BE2C (cell line): ENCODE measurements around the gene SLC37A1.

ENCODE experiments used
- DNase-seq: peaks from one replicate; pipeline ENCODE4 v3.0.0-alpha.2; 2020
- H3K27me3 ChIP-seq: fragments of 250-450 bp; sonication (Bioruptor Pico); 2 replicates; pipeline ENCODE4 v1.5.1; 2020; ENCODE audit warnings: mild to moderate bottlenecking
- H3K36me3 ChIP-seq: fragments of 250-450 bp; sonication (Bioruptor Pico); 2 replicates; pipeline ENCODE4 v1.5.1; 2020; ENCODE audit warnings: mild to moderate bottlenecking
- H3K4me1 ChIP-seq: fragments of 250-450 bp; sonication (Bioruptor Pico); 2 replicates; pipeline ENCODE4 v1.5.1; 2020
- H3K4me3 ChIP-seq: 2 replicates; pipeline ENCODE4 v1.5.1; 2011; ENCODE audit warnings: low read depth, low read length
- H3K9me3 ChIP-seq: fragments of 250-450 bp; sonication (Bioruptor Pico); 2 replicates; pipeline ENCODE4 v1.5.1; 2020
- TF ChIP-seq, protein P1 (sequence below): IDR thresholded peaks from 2 replicates; pipeline ENCODE4 v1.5.1; 2012; ENCODE audit warnings: mild to moderate bottlenecking, low read depth, low read length

SLC37A1 gene

DNA sequence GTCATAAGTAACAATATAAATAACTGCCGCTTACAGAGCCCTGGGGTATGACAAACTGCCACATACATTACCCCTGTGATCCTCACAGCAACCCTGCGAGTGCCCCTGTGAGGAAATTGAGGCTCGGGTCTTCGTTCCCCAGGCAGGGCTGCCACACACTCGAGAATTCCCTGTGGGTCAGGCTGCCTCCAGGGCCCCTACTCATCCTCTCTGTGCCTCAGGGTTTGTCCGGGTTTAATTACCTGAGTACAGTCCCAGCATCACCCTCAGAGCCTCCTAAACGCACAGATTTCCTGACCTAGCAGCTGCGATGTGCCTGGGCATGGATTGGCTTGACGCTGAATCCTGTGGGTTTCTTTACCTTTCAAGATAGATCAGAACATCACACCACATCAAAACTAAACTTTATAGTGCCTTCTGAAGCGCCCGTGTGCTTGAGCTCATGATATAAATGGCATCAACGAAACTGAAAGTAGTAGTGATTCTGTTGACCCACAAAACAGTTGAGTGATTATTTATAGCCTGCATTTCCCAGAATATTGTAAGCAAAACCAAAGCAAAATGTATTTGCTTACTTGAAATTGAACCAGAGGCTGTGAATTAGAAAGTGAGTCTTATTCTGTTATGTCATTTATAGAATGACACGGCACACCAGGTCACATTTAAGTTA, 14.0 kb downstream of the SLC37A1 start:
- TF ChIP-seq, protein P1, sequence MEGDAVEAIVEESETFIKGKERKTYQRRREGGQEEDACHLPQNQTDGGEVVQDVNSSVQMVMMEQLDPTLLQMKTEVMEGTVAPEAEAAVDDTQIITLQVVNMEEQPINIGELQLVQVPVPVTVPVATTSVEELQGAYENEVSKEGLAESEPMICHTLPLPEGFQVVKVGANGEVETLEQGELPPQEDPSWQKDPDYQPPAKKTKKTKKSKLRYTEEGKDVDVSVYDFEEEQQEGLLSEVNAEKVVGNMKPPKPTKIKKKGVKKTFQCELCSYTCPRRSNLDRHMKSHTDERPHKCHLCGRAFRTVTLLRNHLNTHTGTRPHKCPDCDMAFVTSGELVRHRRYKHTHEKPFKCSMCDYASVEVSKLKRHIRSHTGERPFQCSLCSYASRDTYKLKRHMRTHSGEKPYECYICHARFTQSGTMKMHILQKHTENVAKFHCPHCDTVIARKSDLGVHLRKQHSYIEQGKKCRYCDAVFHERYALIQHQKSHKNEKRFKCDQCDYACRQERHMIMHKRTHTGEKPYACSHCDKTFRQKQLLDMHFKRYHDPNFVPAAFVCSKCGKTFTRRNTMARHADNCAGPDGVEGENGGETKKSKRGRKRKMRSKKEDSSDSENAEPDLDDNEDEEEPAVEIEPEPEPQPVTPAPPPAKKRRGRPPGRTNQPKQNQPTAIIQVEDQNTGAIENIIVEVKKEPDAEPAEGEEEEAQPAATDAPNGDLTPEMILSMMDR = no peak
- Histone ChIP-seq H3K27me3 (no peaks in the 10 kb centered on the region), H3K36me3 (no peaks in the 10 kb centered on the region), H3K4me1 (peaks cover 17% of the 10 kb centered on the region), H3K4me3 (no peak overlapping the region), H3K9me3 (no peaks in the 10 kb centered on the region)
- no peak for DNase-seq

DNA sequence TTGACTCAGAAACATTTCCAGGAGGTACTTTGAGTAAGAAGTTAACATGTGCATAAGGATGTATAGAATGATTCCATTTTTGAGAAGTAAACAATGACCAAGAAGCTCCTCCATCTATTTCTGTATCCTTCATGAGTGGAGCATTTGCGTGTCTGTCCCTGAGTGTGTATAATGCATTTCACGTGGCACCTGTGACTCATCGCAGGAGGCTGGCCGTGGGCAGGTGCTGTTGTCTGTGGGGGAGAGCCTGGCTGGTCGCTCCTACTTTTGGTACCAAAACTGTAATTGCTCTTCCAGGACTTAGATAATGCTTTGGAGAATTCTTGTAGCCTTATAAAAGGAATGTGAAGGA, 16.5 kb downstream of the SLC37A1 start:
- H3K4me3 ChIP-seq = no peak overlapping the region
- no peaks in the 10 kb centered on the region for H3K9me3 ChIP-seq
- TF ChIP-seq, protein P1 = no peak
- H3K27me3 ChIP-seq = no peaks in the 10 kb centered on the region
- peaks cover 23% of the 10 kb centered on the region for H3K4me1 ChIP-seq
- DNase-seq = no peak
- no peaks in the 10 kb centered on the region for H3K36me3 ChIP-seq

DNA sequence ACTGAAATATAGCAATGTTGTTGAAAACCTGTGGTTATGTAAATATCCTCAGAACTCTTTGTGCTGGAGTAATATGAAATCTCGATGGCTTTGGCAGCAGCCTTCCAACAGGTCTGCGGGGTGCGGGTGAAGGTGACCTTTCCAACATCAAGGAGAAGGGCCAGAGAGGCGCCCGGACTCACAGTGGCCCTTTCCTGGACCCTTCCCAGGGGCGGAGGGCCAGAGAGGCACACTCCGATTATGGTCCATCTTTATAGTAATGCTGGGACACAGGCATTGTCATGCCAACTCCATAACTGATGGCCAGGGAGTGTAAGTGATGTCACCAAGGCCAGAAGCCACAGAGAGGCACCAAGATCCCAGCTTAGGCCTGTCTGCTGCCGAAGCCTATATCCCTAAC, 18.1 kb downstream of the SLC37A1 start:
- TF ChIP-seq, protein P1 = no peak
- Histone ChIP-seq H3K27me3 (no peaks in the 10 kb centered on the region), H3K4me3 (no peak overlapping the region), H3K9me3 (no peaks in the 10 kb centered on the region), H3K36me3 (no peaks in the 10 kb centered on the region), H3K4me1 (peaks cover 21% of the 10 kb centered on the region)
- no peak for DNase-seq

DNA sequence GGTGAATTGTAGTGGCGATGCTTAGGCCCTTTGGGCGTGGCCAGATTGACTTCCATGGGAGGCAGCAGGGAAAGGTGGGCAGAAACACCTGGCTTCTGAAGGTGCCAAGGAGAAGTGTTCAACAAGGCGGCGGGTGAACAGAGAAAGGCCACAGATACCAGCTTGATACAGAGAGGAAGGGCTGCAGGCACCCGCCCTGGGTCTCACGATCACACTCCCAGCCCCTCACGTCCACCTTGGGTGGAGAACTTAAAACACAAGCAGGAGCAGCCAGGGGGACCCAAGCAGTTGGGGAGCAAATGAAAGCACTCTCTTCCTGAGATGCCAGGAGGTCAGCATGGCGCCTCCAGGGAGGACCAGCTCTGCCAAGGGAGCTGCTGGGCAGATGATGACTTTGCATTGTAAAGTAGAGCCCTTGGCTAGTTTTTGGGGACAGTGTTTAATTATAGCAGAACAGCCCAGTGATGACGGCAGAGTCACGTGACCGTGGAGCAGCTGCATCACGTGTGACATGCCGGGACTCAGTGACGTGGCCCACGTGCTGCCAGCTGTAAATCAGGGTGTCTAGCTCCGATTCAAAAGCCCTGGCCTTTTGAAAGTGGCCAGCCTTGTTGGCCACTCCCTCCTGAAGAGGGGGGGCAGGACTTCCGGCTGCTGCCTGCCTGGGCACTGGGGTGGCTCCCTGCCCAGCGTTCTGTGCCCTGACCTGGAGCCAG, 19.0 kb downstream of the SLC37A1 start:
- no peak for DNase-seq
- Histone ChIP-seq H3K9me3 (no peaks in the 10 kb centered on the region), H3K4me1 (peaks cover 29% of the 10 kb centered on the region), H3K36me3 (no peaks in the 10 kb centered on the region), H3K27me3 (no peaks in the 10 kb centered on the region), H3K4me3 (no peak overlapping the region)
- TF ChIP-seq, protein P1 = no peak

DNA sequence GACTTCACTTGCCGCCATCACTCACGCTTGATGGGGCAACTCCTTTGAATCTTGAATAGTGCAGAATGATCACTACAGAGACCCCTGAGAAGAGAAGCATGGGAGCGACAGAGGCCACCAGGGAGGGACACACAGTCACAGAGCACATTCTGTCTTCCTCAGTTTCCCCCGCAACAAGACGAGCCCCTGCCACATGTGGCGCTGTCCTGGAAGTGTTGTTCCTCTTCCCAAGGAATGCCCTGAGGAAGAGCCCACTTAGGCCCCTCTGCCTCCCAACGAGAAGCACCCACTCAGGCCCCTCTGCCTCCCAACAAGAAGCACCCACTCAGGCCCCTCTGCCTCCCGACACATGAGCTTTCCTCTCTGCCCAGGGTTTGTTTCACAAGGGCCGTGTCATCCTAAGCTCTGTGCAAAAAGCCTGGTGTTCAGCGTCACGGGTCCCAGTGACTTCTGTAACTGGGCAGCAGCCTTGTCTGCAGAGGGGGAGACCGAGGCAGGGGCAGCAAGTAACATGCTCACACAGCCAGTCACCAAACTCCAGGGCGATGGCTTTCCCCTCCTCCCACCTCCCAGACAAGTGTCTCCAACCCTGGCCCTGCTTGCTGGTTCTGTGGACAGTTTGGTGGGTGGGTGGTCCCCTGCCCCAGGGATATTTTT, 19.8 kb downstream of the SLC37A1 start:
- no peak overlapping the region for H3K4me3 ChIP-seq
- H3K4me1 ChIP-seq = peaks cover 29% of the 10 kb centered on the region
- H3K36me3 ChIP-seq = no peaks in the 10 kb centered on the region
- DNase-seq = no peak
- no peaks in the 10 kb centered on the region for H3K9me3 ChIP-seq
- no peaks in the 10 kb centered on the region for H3K27me3 ChIP-seq
- TF ChIP-seq, protein P1 = no peak

DNA sequence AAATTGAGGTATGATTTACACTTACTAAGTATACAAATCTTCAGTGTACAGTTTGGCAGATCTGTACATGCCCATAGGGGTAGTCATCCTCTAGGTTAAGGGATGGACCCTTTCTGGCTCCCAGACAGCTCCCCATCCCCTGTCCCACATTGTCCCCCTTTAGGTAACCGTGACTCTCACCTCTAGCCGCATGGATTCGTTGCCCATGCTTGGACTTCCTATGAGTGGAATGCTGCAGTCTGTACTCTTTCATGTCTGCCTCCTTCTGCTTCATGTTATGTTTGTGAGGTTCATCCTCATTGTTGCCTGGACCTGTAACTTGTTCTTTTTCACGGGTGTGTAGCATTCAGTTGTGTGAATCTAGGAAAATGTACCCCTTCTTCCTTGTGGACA, 20.3 kb downstream of the SLC37A1 start:
- Histone ChIP-seq H3K4me1 (peaks cover 29% of the 10 kb centered on the region), H3K4me3 (no peak overlapping the region), H3K36me3 (no peaks in the 10 kb centered on the region), H3K9me3 (no peaks in the 10 kb centered on the region), H3K27me3 (no peaks in the 10 kb centered on the region)
- TF ChIP-seq, protein P1 = no peak
- DNase-seq = no peak
